ENCODE data around the gene CLRN2.

CLRN2 gene

GRCh38 chr4:17514865-17515264, at the start of gene CLRN2:
CLRN2 (plus strand) TSS chr4:17515165; CDS start chr4:17515267, 102 bp downstream.
- no peak for DNase-seq (ENCODE audit: low read depth, low spot score)

GRCh38 chr4:17468619-17469221, 46.2 kb upstream of the CLRN2 start:
- no peak for DNase-seq (ENCODE audit: low read depth, low spot score)

- no peak for DNase-seq (ENCODE audit: low read depth, low spot score)
These were observed 44.9 kb upstream of the CLRN2 start for GRCh38 chr4:17469931-17470674.

- no peak for DNase-seq (ENCODE audit: low read depth, low spot score)
These were observed 39.5 kb upstream of the CLRN2 start for GRCh38 chr4:17475481-17475880.

GRCh38 chr4:17476853-17477252, 38.1 kb upstream of the CLRN2 start:
- no peak for DNase-seq (ENCODE audit: low read depth, low spot score)

- no peak for DNase-seq (ENCODE audit: low read depth, low spot score)
These were observed 37.0 kb upstream of the CLRN2 start for GRCh38 chr4:17477774-17478472.

GRCh38 chr4:17480210-17480927, 34.6 kb upstream of the CLRN2 start:
- no peak for DNase-seq (ENCODE audit: low read depth, low spot score)

- no peak for DNase-seq (ENCODE audit: low read depth, low spot score)
These were observed 34.0 kb upstream of the CLRN2 start for GRCh38 chr4:17480955-17481354.

GRCh38 chr4:17482716-17483115, 32.2 kb upstream of the CLRN2 start:
- no peak for DNase-seq (ENCODE audit: low read depth, low spot score)

- no peak for DNase-seq (ENCODE audit: low read depth, low spot score)
These were observed 25.8 kb upstream of the CLRN2 start for GRCh38 chr4:17489123-17489522.

GRCh38 chr4:17489721-17490120, 25.2 kb upstream of the CLRN2 start:
- DNase-seq (ENCODE audit: low read depth, low spot score), result no peak

- no peak for DNase-seq (ENCODE audit: low read depth, low spot score)
These were observed 24.3 kb upstream of the CLRN2 start for GRCh38 chr4:17490575-17491059.

- no peak for DNase-seq (ENCODE audit: low read depth, low spot score)
These were observed 23.8 kb upstream of the CLRN2 start for GRCh38 chr4:17491196-17491595.

GRCh38 chr4:17492058-17492741, 22.8 kb upstream of the CLRN2 start:
- DNase-seq (ENCODE audit: low read depth, low spot score), result no peak

- DNase-seq (ENCODE audit: low read depth, low spot score), result no peak
These were observed 22.1 kb upstream of the CLRN2 start for GRCh38 chr4:17492876-17493275.

GRCh38 chr4:17493619-17494018, 21.3 kb upstream of the CLRN2 start:
- DNase-seq (ENCODE audit: low read depth, low spot score), result no peak

GRCh38 chr4:17494258-17495190, 20.4 kb upstream of the CLRN2 start:
- no peak for DNase-seq (ENCODE audit: low read depth, low spot score)

- no peak for DNase-seq (ENCODE audit: low read depth, low spot score)
These were observed 17.0 kb upstream of the CLRN2 start for GRCh38 chr4:17497890-17498523.

- no peak for DNase-seq (ENCODE audit: low read depth, low spot score)
These were observed 14.4 kb upstream of the CLRN2 start for GRCh38 chr4:17500574-17500973.

- DNase-seq (ENCODE audit: low read depth, low spot score), result no peak
These were observed 12.2 kb upstream of the CLRN2 start for GRCh38 chr4:17502756-17503155.

Data from activated naive CD8-positive, alpha-beta T cell treated with anti-CD3 and anti-CD28 coated beads, Interleukin-2, amount 50 U/mL, for 16 hours (primary cell).